ENCODE results near the gene LRCH1.

Gene LRCH1

DNA sequence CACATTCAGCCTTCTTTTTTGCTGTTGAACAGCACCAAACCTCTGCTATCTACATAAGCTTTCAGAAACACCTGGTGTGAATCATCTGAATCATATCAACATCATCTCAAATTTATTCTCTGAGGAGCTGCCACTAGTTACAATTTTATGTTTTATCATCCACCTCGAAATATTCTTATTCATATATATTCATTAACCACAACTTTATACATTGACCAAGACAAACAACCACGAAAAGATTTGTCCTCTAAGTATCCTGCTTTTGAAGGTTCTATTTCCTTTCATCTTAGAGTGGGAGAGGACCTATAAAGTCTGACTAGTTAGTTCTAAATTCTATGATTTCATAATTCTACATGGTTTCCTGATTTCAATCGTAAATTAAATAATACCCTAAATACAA, 225.1 kb downstream of the LRCH1 start:
- no peak for ATAC-seq (ENCODE audit: insufficient read depth, low read depth)
- Histone ChIP-seq H4K20me1 (ENCODE audit: insufficient read depth, low read length) (no peaks in the 10 kb centered on the region), H3K36me3 (ENCODE audit: insufficient read depth, low read length) (peaks cover 96% of the 10 kb centered on the region), H2AFZ (ENCODE audit: low read depth, low read length) (no peak overlapping the region), H3K9ac (ENCODE audit: low read depth, low read length) (no peak overlapping the region), H3K27ac (ENCODE audit: low read length) (no peak overlapping the region), H3K4me3 (ENCODE audit: low read depth in 1 of 2, low read length in 2 of 2) (no peak overlapping the region), H3K79me2 (ENCODE audit: insufficient read depth, low read length) (0 out of 2 replicates have a peak, but pooled peaks cover 3% of the 10 kb centered on the region), H3K9me3 (ENCODE audit: insufficient read depth, low read length, severe bottlenecking) (no peaks in the 10 kb centered on the region), H3K4me2 (ENCODE audit: insufficient read depth, low read length) (no peak overlapping the region), H3K4me1 (ENCODE audit: insufficient read depth, low read length) (no peaks in the 10 kb centered on the region), H3K27me3 (ENCODE audit: insufficient read depth, low read length, poor library complexity) (no peaks in the 10 kb centered on the region)
- TF ChIP-seq, protein P1, sequence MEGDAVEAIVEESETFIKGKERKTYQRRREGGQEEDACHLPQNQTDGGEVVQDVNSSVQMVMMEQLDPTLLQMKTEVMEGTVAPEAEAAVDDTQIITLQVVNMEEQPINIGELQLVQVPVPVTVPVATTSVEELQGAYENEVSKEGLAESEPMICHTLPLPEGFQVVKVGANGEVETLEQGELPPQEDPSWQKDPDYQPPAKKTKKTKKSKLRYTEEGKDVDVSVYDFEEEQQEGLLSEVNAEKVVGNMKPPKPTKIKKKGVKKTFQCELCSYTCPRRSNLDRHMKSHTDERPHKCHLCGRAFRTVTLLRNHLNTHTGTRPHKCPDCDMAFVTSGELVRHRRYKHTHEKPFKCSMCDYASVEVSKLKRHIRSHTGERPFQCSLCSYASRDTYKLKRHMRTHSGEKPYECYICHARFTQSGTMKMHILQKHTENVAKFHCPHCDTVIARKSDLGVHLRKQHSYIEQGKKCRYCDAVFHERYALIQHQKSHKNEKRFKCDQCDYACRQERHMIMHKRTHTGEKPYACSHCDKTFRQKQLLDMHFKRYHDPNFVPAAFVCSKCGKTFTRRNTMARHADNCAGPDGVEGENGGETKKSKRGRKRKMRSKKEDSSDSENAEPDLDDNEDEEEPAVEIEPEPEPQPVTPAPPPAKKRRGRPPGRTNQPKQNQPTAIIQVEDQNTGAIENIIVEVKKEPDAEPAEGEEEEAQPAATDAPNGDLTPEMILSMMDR (IDR thresholded peaks at IDR 0.05; ENCODE audit: borderline replicate concordance, extremely low read depth, low read length, poor library complexity, severe bottlenecking), result no peak
- no peak for TF ChIP-seq EZH2 (IDR thresholded peaks at IDR 0.05; ENCODE audit: borderline replicate concordance, low read depth, low read length, severe bottlenecking)
- no peak for DNase-seq

DNA sequence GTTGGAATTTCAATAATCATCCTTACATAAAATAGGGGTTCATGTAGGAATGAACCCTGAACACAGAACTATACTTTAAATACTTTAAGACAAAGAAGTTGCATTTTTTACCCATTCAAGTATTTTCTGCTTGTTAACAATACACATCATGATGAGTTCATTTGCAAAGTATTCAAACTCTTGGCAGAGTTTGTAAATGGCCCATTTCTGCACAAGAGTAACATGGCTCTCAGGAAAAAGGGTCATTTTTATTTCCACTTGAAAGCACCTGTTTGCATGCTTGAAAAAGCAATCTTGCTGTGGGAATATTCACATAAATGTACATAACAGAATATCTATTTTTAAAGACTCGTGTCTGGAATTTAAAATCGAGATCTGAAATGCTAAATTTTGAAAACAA, 225.9 kb downstream of the LRCH1 start:
- Histone ChIP-seq H3K9ac (ENCODE audit: low read depth, low read length) (no peak overlapping the region), H3K79me2 (ENCODE audit: insufficient read depth, low read length) (0 out of 2 replicates have a peak, but pooled peaks cover 3% of the 10 kb centered on the region), H2AFZ (ENCODE audit: low read depth, low read length) (no peak overlapping the region), H3K27ac (ENCODE audit: low read length) (no peak overlapping the region), H4K20me1 (ENCODE audit: insufficient read depth, low read length) (no peaks in the 10 kb centered on the region), H3K9me3 (ENCODE audit: insufficient read depth, low read length, severe bottlenecking) (no peaks in the 10 kb centered on the region), H3K4me1 (ENCODE audit: insufficient read depth, low read length) (no peaks in the 10 kb centered on the region), H3K4me2 (ENCODE audit: insufficient read depth, low read length) (no peak overlapping the region), H3K36me3 (ENCODE audit: insufficient read depth, low read length) (peaks cover 96% of the 10 kb centered on the region), H3K27me3 (ENCODE audit: insufficient read depth, low read length, poor library complexity) (no peaks in the 10 kb centered on the region), H3K4me3 (ENCODE audit: low read depth in 1 of 2, low read length in 2 of 2) (no peak overlapping the region)
- no peak for ATAC-seq (ENCODE audit: insufficient read depth, low read depth)
- TF ChIP-seq, protein P1 (IDR thresholded peaks at IDR 0.05; ENCODE audit: borderline replicate concordance, extremely low read depth, low read length, poor library complexity, severe bottlenecking), result no peak
- TF ChIP-seq EZH2 (IDR thresholded peaks at IDR 0.05; ENCODE audit: borderline replicate concordance, low read depth, low read length, severe bottlenecking), result no peak
- DNase-seq, result no peak

DNA sequence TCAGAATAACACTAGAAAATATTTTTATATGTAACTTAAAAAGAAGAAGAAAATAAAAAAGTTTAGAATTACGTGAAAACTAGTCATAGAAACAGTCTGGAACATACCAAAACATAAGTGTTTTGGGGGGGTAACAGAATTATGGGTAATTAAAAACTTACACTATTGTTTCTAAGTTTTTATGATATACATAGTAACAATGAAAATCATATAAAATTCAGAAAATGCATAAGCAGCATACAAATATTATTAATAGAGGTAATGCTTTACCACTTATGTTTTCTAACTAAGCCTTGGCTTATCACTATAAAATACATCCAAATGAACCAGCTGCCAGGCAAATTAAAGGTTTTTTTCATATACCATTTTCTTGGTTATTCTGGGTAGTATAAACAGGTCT, 229.1 kb downstream of the LRCH1 start:
- TF ChIP-seq EZH2 (IDR thresholded peaks at IDR 0.05; ENCODE audit: borderline replicate concordance, low read depth, low read length, severe bottlenecking), result no peak
- TF ChIP-seq, protein P1 (IDR thresholded peaks at IDR 0.05; ENCODE audit: borderline replicate concordance, extremely low read depth, low read length, poor library complexity, severe bottlenecking), result no peak
- Histone ChIP-seq H2AFZ (ENCODE audit: low read depth, low read length) (no peak overlapping the region), H3K4me2 (ENCODE audit: insufficient read depth, low read length) (no peak overlapping the region), H3K79me2 (ENCODE audit: insufficient read depth, low read length) (0 out of 2 replicates have a peak, but pooled peaks cover 3% of the 10 kb centered on the region), H4K20me1 (ENCODE audit: insufficient read depth, low read length) (no peaks in the 10 kb centered on the region; the same call in 1 of the 2 replicates), H3K36me3 (ENCODE audit: insufficient read depth, low read length) (peaks cover 98% of the 10 kb centered on the region), H3K9me3 (ENCODE audit: insufficient read depth, low read length, severe bottlenecking) (no peaks in the 10 kb centered on the region), H3K4me1 (ENCODE audit: insufficient read depth, low read length) (no peaks in the 10 kb centered on the region), H3K4me3 (ENCODE audit: low read depth in 1 of 2, low read length in 2 of 2) (no peak overlapping the region), H3K9ac (ENCODE audit: low read depth, low read length) (no peak overlapping the region), H3K27ac (ENCODE audit: low read length) (no peak overlapping the region), H3K27me3 (ENCODE audit: insufficient read depth, low read length, poor library complexity) (no peaks in the 10 kb centered on the region)
- no peak for DNase-seq
- ATAC-seq (ENCODE audit: insufficient read depth, low read depth), result no peak

DNA sequence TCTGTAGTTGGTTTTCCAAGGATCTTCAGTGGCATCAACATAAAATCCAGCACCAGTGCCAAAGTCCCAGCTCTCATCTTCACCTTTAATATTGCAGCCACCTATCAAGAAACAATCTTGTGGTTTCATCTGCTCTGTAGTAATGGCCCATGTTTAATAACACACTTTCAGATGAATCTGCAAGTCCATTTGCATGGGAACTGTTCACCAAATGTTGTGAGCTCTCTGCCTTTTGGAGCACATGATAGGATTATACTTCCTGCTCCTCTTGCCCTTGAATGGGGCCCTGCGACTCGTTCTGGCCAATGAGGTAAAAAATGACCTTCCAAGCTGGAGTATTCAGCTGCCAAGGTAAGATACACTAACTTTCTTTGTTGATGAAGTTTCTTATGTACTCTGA, 229.7 kb downstream of the LRCH1 start:
- Histone ChIP-seq H3K27me3 (ENCODE audit: insufficient read depth, low read length, poor library complexity) (no peaks in the 10 kb centered on the region), H3K4me1 (ENCODE audit: insufficient read depth, low read length) (no peaks in the 10 kb centered on the region), H2AFZ (ENCODE audit: low read depth, low read length) (no peak overlapping the region), H3K9me3 (ENCODE audit: insufficient read depth, low read length, severe bottlenecking) (no peaks in the 10 kb centered on the region), H3K27ac (ENCODE audit: low read length) (no peak overlapping the region), H3K9ac (ENCODE audit: low read depth, low read length) (no peak overlapping the region), H3K36me3 (ENCODE audit: insufficient read depth, low read length) (peaks cover 98% of the 10 kb centered on the region), H3K4me3 (ENCODE audit: low read depth in 1 of 2, low read length in 2 of 2) (no peak overlapping the region), H4K20me1 (ENCODE audit: insufficient read depth, low read length) (no peaks in the 10 kb centered on the region; the same call in 1 of the 2 replicates), H3K79me2 (ENCODE audit: insufficient read depth, low read length) (0 out of 2 replicates have a peak, but pooled peaks cover 3% of the 10 kb centered on the region), H3K4me2 (ENCODE audit: insufficient read depth, low read length) (no peak overlapping the region)
- DNase-seq, result no peak
- no peak for TF ChIP-seq EZH2 (IDR thresholded peaks at IDR 0.05; ENCODE audit: borderline replicate concordance, low read depth, low read length, severe bottlenecking)
- TF ChIP-seq, protein P1 (IDR thresholded peaks at IDR 0.05; ENCODE audit: borderline replicate concordance, extremely low read depth, low read length, poor library complexity, severe bottlenecking), result no peak
- no peak for ATAC-seq (ENCODE audit: insufficient read depth, low read depth)
